Endothelial cell of umbilical vein (primary cell): ENCODE data around the gene ALDH3A2. TPM values are rescaled to one million over a fixed set of nuclear protein-coding genes. Genes with fewer than 3 reads are reported as not detected.

Experiments
- BruUV-seq: library from RNA; stranded (reverse); fragments of 400-500 nt; replicated peaks from 2 replicates; lab custom pipeline; 2021; lab: Mats Ljungman, UMichigan
- CTCF ChIA-PET: fragments of 300-600, 350-600 bp; sonication (Branson Sonifier 250); formaldehyde crosslinking; loops from one replicate; lab custom pipeline; 2021; ENCODE audit warnings: antibody characterized with exemption, inconsistent platforms; lab: Charles Lee
- POLR2A ChIA-PET: fragments of 300-600, 350-600 bp; sonication (Branson Sonifier 250); formaldehyde crosslinking; loops from one replicate; lab custom pipeline; 2021; ENCODE audit warnings: antibody characterized with exemption, inconsistent platforms; lab: Charles Lee
- DNase-seq: peaks from one replicate; pipeline ENCODE4 v3.0.0-alpha.2; 2011; ENCODE audit warnings: low read depth, low spot score
- FAIRE-seq: peaks from 2 replicates; lab custom pipeline; 2011; peaks lifted over from hg19 to GRCh38; lab: Jason Lieb, UNC
- H2AFZ ChIP-seq: 2 replicates; pipeline ENCODE4 v1.6.0; 2012; ENCODE audit warnings: low read depth, low read length, control low read depth, inconsistent platforms
- H3K27ac ChIP-seq: 2 replicates; pipeline ENCODE4 v1.5.1; 2011; ENCODE audit warnings: low read depth, mild to moderate bottlenecking, control low read depth, low read length, moderate library complexity; ENCODE audit not compliant: insufficient read depth
- H3K27me3 ChIP-seq, 2 experiments: 2 replicates each; pipeline versions ENCODE4 v1.6.0 to v1.6.1; 2011; ENCODE audit warnings: low read length in 2 of 2, mixed read lengths in 1 of 2; ENCODE audit not compliant: control insufficient read depth in 2 of 2, insufficient read depth in 2 of 2
- H3K36me3 ChIP-seq, 2 experiments: 2 replicates in 1 of 2; 3 replicates in 1 of 2; pipeline ENCODE4 v1.5.1; 2011; ENCODE audit warnings: low read length in 2 of 2, mild to moderate bottlenecking in 1 of 2, moderate library complexity in 1 of 2; ENCODE audit not compliant: control insufficient read depth in 2 of 2, insufficient read depth in 2 of 2; ENCODE audit errors: extremely low read depth in 1 of 2
- H3K4me1 ChIP-seq: 3 replicates; pipeline ENCODE4 v1.5.1; 2011; ENCODE audit warnings: mild to moderate bottlenecking, low read length; ENCODE audit not compliant: control insufficient read depth, insufficient read depth; ENCODE audit errors: extremely low read depth
- H3K4me2 ChIP-seq: 2 replicates; pipeline ENCODE4 v1.6.1; 2011; ENCODE audit warnings: low read length, control low read depth, mixed read lengths; ENCODE audit not compliant: insufficient read depth
- H3K4me3 ChIP-seq, 3 experiments: fragments of 200-600 bp in 1 of 3; sonication (generic), shearing (Covaris generic) in 1 of 3; replicated peaks in 1 of 3; 2 replicates each; pipeline ENCODE4 v1.5.1; 2011 to 2016; ENCODE audit warnings: control low read depth in 3 of 3, low read length in 3 of 3, mild to moderate bottlenecking in 2 of 3, inconsistent platforms in 1 of 3, low read depth in 1 of 3, moderate library complexity in 1 of 3; ENCODE audit not compliant: insufficient read depth in 1 of 3
- H3K79me2 ChIP-seq: 2 replicates; pipeline ENCODE4 v1.6.0; 2012; ENCODE audit warnings: low read length, inconsistent platforms; ENCODE audit not compliant: control insufficient read depth, insufficient read depth
- H3K9ac ChIP-seq: replicated peaks from 2 replicates; pipeline ENCODE3; 2011; ENCODE audit warnings: low read length, control low read depth; ENCODE audit not compliant: insufficient read depth; ENCODE audit errors: extremely low read depth
- H3K9me1 ChIP-seq: replicated peaks from 3 replicates; pipeline ENCODE4 v1.6.0; 2011; ENCODE audit warnings: mild to moderate bottlenecking, low read length; ENCODE audit not compliant: control insufficient read depth, insufficient read depth; ENCODE audit errors: extremely low read depth
- H3K9me3 ChIP-seq: replicated peaks from 2 replicates; pipeline ENCODE4 v1.5.1; 2012; ENCODE audit warnings: low read length, inconsistent platforms; ENCODE audit not compliant: control insufficient read depth, insufficient read depth
- H4K20me1 ChIP-seq: replicated peaks from 2 replicates; pipeline ENCODE3; 2011; ENCODE audit warnings: mild to moderate bottlenecking, low read length; ENCODE audit not compliant: control insufficient read depth, insufficient read depth; ENCODE audit errors: extremely low read depth
- CTCF ChIP-seq, 2 donors: IDR thresholded peaks; 1 replicate in 1 of 2; 2 replicates in 1 of 2; pipeline ENCODE4 v1.5.1; 2011; ENCODE audit warnings: low read length in 2 of 2, mild to moderate bottlenecking in 2 of 2, moderate library complexity in 2 of 2, control low read depth in 1 of 2, inconsistent platforms in 1 of 2, low read depth in 1 of 2; ENCODE audit not compliant: insufficient read depth in 1 of 2; ENCODE audit errors: extremely low read depth in 1 of 2
- EZH2 ChIP-seq: IDR thresholded peaks from 2 replicates; pipeline ENCODE4 v1.6.1; 2012; ENCODE audit warnings: borderline replicate concordance, low read depth, mild to moderate bottlenecking, moderate library complexity, low read length, inconsistent platforms; ENCODE audit not compliant: severe bottlenecking
- FOS ChIP-seq: IDR thresholded peaks from 2 replicates; pipeline ENCODE4 v1.6.1; 2011; ENCODE audit warnings: mild to moderate bottlenecking, low read length, moderate library complexity, borderline replicate concordance; ENCODE audit not compliant: insufficient read depth
- GATA2 ChIP-seq: IDR thresholded peaks from 2 replicates; pipeline ENCODE4 v1.7.0; 2011; ENCODE audit warnings: low read depth, mild to moderate bottlenecking, moderate library complexity, mixed read lengths, low read length; ENCODE audit not compliant: insufficient read length, insufficient read depth
- JUN ChIP-seq: IDR thresholded peaks from 2 replicates; pipeline ENCODE4 v1.6.1; 2011; ENCODE audit warnings: borderline replicate concordance, low read depth; ENCODE audit not compliant: insufficient read length, insufficient read depth
- MAX ChIP-seq: IDR thresholded peaks from 2 replicates; pipeline ENCODE4 v1.6.1; 2011; ENCODE audit not compliant: insufficient read depth, insufficient read length
- MYC ChIP-seq: IDR thresholded peaks from one replicate; pipeline ENCODE4 v1.6.1; 2011; ENCODE audit warnings: mild to moderate bottlenecking, low read depth, low read length
- POLR2A ChIP-seq: IDR thresholded peaks from 2 replicates; pipeline ENCODE4 v1.6.1; 2012; ENCODE audit warnings: low read depth, mild to moderate bottlenecking, control low read depth, low read length
- POLR2AphosphoS5 ChIP-seq: IDR thresholded peaks from 2 replicates; pipeline ENCODE4 v1.6.1; 2012; ENCODE audit warnings: low read depth, mild to moderate bottlenecking, control low read depth, low read length, moderate library complexity; ENCODE audit not compliant: insufficient read depth
- dilution Hi-C: fragments of 300-500 bp; cut with MboI; formaldehyde crosslinking; loops from one replicate; pipeline ENCODE4 v1.15.0; 2019; ENCODE audit warnings: low sequenced_read_pairs; ENCODE audit not compliant: extremely low pct_ligation_motif_present
- intact Hi-C: fragments of 100-400 bp; cut with micrococcal nuclease; formaldehyde crosslinking; loops from one replicate; pipeline ENCODE4 v1.10.0; 2022
- polyA plus RNA-seq, 4 experiments: library from polyadenylated mRNA; depleted of rRNA in 3 of 4; stranded (reverse) in 3 of 4; unstranded in 1 of 4; fragments of >200 nt; gene quantifications; 2 replicates each; pipeline versions ENCODE4 v1.2.1 to v1.2.3, GENCODE V29; 2011 to 2012; ENCODE audit warnings: missing spikeins in 1 of 4
- total RNA-seq: library from RNA; stranded (reverse); gene quantifications from 2 replicates; pipeline ENCODE4 v1.2.3, GENCODE V29; 2021

ALDH3A2 gene
- total and polyA plus RNA-seq, 2 donors (not counting 3 experiments of a cell fraction or from before 2014, with no cell fraction given): 16.7 to 36.5 TPM

- Histone ChIP-seq H3K27me3 (no peaks in the 10 kb centered on the region), H3K4me2 (no peak overlapping the region), H4K20me1 (no peaks in the 10 kb centered on the region), H3K4me3 (no peak overlapping the region), H3K27ac (no peak overlapping the region), H3K9ac (no peak overlapping the region), H3K9me3 (no peaks in the 10 kb centered on the region), H3K36me3 (peaks cover 0 to 5% of the 10 kb centered on the region in 2 experiments), H3K4me1 (no peaks in the 10 kb centered on the region), H2AFZ (no peak overlapping the region), H3K9me1 (no peaks in the 10 kb centered on the region), H3K79me2 (peaks cover 3% of the 10 kb centered on the region)
- ChIA-PET CTCF (interaction anchor here (0.7 to 1.5 kb wide), 6 partner anchors 8 to 141 kb away, joined by 3 to 6 read pairs (median 4); no protein-coding TSS in a partner anchor), POLR2A (no interaction called here)
- FAIRE-seq: no peak
- BruUV-seq: no TSS peak
- no peak for DNase-seq
- dilution Hi-C loops (no loop called here), intact Hi-C loops (no loop called here)
- TF ChIP-seq CTCF (IDR thresholded peaks at IDR 0.05; ENCODE audit: extremely low read depth in 1 of 2, insufficient read depth in 1 of 2, low read depth in 1 of 2, low read length in 2 of 2): no peak
- TF ChIP-seq JUN: no peak
- no peak for TF ChIP-seq GATA2
- no peak for TF ChIP-seq FOS
- no peak for TF ChIP-seq POLR2A
- TF ChIP-seq POLR2AphosphoS5: no peak
- TF ChIP-seq EZH2: no peak
- no peak for TF ChIP-seq MYC
- TF ChIP-seq MAX: no peak
These were observed 7.8 kb downstream of the ALDH3A2 start for GRCh38 chr17:19656336-19656735.
